LoVo (cell line): ENCODE measurements around the gene CD164L2.
A peak's percentile ranks its signal among the peaks of the same experiment; 100 is the strongest.
"Not testable (repeated sequence)": the region's sequence is repeated elsewhere in the genome, so short reads cannot be mapped to it uniquely, and the experiment has no call there.

ENCODE experiments used
- DNase-seq: peaks from one replicate; pipeline ENCODE4 v3.0.0-alpha.2; 2016; ENCODE audit warnings: low spot score

The CD164L2 gene

GRCh38 chr1:27383039-27383605, at the start of gene CD164L2:
CD164L2 (minus strand) TSS chr1:27383333; CDS start chr1:27383239, 94 bp downstream.
- peak; percentile 68 for DNase-seq

GRCh38 chr1:27432725-27433124, 49.6 kb upstream of the CD164L2 start:
- not testable (repeated sequence) for DNase-seq

DNA sequence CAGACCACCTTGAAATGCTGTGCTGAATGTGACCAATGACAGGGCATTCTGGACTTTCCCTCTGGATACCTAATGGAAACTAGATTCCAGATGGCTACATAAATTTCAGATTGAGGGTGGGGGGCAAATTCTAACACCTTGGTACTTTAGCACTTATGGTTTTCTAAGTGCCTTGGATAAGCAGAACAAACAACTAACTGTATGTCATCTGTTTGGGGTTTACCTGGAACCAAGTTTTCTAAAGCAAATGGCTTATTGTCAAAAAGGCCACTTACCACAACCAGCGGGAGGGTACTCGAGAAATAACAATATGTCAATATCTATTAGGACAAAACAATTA, 48.4 kb upstream of the CD164L2 start:
- no peak for DNase-seq

DNA sequence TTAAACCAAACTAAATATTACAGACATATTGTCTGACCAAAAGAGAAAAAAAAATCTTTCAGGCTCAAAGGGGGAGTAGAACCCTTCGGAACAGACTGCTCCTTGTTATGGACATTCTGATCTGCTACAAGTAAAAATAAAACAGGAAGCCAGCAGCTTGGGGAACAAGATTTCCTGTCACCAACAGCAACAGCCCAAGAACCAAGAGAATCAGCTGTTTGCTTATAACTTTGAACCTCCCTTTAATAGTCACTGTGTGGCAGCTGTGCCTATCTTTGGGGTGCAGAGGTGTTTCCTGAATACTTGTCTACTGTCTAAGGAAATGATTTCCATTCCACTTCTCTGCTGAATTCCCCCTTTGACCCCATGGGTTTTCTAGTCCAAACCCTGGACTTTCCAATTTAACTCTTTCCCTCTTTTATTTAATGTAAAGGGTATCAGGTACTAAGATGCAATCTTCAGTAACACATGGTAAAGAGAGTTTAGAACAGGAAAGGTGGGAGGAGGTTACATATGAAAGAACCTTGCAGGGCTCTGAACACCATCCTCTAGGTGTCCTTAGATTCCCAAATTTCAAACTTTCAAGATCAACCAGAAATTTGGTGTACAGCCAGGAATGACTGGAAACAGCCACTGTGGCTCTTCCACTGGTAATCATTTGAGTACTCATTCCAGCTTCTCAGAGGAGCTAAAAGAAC, 47.9 kb upstream of the CD164L2 start:
- DNase-seq: no peak

DNA sequence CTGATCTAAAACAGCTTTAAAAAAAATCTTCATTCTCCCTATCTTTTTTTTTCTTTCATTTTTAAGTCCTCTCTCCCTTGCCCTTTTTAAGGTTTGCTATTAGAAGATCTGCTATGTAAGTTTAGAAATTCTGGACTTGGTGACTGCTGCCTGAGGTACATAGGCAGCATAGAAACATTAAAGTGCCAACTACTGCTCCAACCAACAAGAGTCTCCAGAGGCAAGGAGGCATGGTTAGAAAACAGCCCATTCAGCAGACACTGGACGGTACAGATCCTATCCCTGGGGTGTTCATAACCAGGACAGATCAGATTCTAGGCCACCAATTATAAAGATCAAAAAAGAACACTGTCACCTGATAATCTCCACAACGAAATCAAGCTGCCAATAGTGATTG, 45.9 kb upstream of the CD164L2 start:
- DNase-seq: no peak

DNA sequence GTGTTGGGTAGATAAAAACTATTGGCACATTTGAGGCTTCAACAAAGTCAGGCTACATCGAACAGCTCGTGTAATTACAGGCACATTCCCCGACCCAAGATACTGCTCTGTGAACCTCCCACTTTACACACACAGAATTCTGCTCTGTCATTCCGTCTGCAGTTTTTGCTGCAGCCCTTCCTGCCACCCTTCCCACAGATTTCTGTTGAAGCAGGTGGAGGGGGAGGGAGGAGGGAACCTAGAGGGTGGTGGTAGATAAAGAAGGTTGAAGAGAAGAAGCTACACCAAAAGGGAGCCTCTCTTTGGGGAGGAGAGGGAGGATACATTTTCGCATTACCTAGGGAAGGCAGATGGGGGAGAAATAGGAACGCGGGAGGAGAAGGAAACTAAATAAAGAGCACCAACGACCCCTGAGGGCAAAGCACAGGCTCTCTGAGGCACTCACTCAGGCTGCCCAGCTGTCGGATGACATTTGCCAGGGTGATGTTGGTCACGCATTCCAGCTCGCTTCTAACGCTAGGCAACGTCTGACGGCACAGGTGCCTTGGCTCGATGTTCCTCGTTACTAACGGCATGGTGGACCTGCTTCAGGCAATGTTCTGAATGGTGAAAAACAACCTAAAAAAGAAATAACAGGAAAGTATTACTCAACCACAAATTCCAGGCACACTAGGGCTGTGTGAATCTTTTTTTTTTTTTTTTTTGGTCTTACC, 45.3 kb upstream of the CD164L2 start:
- DNase-seq: no peak

DNA sequence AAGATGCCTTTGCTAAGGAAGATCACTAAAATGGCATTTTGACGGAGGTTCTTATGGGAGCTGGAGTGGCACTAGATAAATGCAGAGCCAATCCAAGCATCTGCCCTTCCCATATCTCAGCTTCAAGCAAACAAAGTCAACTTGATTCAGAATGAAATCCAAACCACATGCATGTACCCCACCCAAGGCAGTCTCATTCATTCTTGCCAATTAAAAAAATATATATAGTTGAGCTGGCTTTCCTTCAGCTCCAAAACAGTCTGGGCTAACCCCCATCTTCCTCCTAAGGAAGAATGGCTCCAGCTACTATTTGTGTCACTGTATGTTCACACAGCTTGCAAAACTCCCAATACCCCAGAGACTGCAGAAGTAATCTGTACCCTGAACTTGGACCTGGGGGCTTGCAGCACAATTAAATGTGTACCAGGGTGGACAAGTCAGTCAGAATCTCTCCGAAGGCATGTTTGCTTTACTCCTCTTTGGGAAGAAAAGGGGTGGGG, 44.7 kb upstream of the CD164L2 start:
- no peak for DNase-seq

- DNase-seq: no peak
These were observed 44.2 kb upstream of the CD164L2 start for GRCh38 chr1:27427329-27427728.

GRCh38 chr1:27423709-27424108, 40.6 kb upstream of the CD164L2 start:
- DNase-seq: no peak

GRCh38 chr1:27418326-27419185, 35.4 kb upstream of the CD164L2 start:
- DNase-seq: no peak

DNA sequence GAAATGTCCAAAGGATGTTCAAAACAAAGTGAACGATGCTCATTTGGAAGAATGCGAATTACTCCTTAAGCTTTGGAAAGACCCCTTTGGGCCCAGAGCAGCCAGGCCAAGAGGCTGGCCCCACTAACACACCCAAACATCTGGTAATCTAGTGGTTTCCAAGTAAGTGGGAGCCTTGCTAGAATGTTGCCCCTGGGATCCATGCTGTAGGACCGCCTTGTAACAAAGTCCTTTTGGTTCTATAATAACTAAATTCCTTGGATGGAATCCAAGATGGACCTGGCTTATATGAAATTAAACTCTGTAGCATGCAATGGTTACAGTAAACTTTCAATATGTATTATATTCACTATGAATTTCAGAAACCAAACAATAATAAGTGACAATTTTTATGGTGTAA, 34.6 kb upstream of the CD164L2 start:
- DNase-seq: no peak

DNA sequence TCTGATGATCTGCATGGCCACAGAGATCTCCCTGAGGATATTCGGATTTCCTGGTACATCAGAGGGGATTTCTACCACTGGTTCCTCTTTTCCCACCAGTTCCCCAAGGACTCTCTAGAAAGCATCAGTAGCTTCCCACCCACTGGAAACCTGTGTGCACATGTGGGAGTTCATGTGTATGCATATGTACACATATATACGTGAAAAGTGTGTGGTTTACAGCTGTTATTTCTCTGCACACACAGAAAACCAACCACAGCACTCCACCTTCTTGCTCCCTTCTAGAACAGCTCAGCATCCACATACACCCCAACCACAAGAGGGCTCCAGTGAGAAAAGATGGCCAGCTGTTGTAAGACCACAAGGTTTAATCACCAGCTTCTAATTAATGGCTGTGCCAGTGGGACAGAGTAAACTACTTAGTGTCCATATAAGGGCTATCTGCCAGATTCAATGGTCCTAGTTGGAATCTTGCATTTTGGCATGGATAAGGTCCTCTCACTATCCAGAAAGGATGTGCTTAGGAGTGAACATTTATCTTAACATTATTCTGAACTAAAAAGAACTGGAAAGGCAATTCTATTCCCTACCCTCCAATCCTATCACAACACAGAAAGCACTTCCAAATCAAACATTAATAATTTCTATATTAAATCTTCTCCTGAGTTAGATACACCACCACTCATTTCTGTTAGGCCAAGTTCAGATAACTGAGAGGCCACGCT, 33.4 kb upstream of the CD164L2 start:
- peak; percentile 20 for DNase-seq

DNA sequence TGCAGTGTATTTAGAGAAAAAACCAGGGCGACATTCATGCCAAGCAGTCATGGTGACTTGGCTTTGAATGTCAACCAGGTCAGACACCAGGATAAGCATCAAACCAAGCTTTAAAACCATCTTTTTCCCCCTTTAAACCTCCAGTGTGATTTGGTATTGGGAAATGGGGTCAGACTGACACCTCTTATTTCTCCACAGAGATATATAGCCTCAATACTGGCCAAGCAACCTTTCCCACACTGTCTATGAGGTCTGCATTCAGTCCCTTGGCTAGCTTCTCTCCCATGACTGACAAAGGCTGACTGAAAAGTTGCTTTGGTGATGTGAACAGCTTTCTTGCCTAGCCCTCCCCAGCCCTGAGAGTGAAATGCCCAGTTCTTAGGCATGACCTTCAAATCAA, 31.0 kb upstream of the CD164L2 start:
- no peak for DNase-seq

DNA sequence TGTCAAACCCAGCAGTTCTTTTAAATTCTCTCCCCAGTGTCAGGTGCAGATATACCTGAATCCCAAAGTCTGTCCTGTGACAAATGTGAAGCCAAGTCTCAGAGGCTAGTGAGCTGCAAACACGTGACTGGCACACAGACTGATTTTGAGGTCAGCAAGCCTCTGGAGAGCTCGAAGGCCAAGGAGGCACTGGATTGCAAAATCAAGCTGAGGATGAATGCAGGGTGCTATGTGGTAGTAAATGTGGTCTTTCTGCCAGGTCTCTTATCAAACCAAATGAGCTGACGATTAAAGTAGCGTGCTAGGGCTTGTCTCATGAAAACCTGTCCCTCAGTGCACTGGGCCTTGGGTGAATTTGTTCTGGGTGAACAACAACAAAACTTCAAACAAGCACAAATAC, 29.9 kb upstream of the CD164L2 start:
- no peak for DNase-seq

- no peak for DNase-seq
These were observed 29.4 kb upstream of the CD164L2 start for GRCh38 chr1:27412502-27412901.

DNA sequence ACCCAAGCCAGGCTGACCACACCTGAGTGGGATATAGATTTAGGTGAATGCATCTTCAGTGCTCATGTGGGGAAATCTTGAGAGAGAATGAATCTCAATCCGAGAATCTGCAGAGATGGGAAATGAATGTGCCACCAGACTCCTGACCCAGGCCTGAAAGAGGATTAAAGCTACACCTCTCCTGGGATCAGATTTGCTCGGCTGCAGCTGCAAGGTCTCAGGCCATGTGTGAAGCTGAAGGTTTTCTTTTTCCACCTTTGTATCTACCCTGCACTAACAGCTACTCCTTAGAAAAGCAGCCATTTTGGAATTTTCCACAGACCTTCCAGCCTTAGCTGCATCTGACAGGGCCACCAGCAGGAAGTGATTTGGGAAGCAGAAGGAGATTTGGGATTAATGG, 27.6 kb upstream of the CD164L2 start:
- DNase-seq: no peak

DNA sequence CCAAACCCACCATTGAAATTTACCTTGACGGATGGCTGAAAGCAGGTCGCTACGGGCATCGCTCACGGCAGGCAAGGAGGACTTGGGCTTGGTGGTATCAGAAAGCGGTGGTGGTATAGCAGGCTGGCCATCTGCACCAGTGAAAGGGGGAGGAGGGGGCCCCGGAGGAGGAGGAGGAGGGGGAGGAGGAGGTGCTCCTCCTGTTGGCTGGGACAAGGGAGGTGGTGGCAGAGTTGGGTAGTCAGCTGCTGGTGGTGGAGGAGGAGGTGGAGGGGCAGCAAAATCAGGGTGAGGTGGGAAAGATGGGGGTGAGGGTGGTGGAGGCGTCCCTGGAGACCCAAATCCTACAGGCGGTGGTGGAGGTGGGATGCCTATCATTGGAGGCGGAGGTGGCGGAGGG, 26.5 kb upstream of the CD164L2 start:
- DNase-seq: no peak

- DNase-seq: no peak
These were observed 25.0 kb upstream of the CD164L2 start for GRCh38 chr1:27408151-27408550.

DNA sequence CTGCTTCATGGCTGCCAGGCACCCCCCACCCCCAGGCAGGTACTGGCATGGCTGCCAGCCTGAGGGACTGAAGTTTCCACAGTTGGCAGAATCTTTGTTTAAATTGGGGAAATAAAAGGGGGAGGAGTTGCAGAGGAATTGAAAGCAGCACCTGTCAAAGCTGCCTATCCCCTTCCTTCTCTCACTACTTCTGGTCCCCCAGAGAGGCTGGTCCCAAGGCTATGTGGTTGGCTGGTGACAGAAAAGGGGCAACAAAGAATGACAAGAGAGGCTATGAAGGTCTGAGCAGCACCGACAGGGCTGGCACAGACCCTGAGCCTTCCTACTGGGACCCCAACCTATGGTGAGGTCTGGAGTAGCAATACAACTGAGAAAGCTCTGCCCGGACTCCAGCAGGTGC, 23.7 kb upstream of the CD164L2 start:
- DNase-seq: not testable (repeated sequence)

GRCh38 chr1:27406362-27406680, 23.2 kb upstream of the CD164L2 start:
- no peak for DNase-seq

- DNase-seq: not testable (repeated sequence)
These were observed 22.6 kb upstream of the CD164L2 start for GRCh38 chr1:27405598-27406361.
